Mesothelial cell of epicardium (in vitro differentiated cells): ENCODE measurements around the gene DDIT4. TPM values are rescaled to one million over a fixed set of nuclear protein-coding genes. Genes with fewer than 3 reads are reported as not detected.
A peak's percentile ranks its signal among the peaks of the same experiment; 100 is the strongest.

ENCODE experiments used
- DNase-seq, 2 experiments: peaks; one replicate each; pipeline ENCODE4 v3.0.0; 2021; ENCODE audit warnings: low spot score in 2 of 2; ENCODE audit not compliant: unreplicated experiment in 2 of 2
- H3K27ac Mint-ChIP-seq: 2 replicates; pipeline ENCODE4 v1.8.0; 2021; ENCODE audit warnings: mixed read lengths
- H3K27me3 Mint-ChIP-seq: 2 replicates; pipeline ENCODE4 v1.8.0; 2021; ENCODE audit warnings: low read depth, mixed read lengths
- H3K36me3 Mint-ChIP-seq: 2 replicates; pipeline ENCODE4 v1.8.0; 2021; ENCODE audit warnings: mixed read lengths
- H3K4me1 Mint-ChIP-seq: 2 replicates; pipeline ENCODE4 v1.8.0; 2021; ENCODE audit warnings: mixed read lengths
- H3K4me3 Mint-ChIP-seq: 2 replicates; pipeline ENCODE4 v1.8.0; 2021; ENCODE audit warnings: mild to moderate bottlenecking, moderate library complexity, mixed read lengths
- H3K9me3 Mint-ChIP-seq: 2 replicates; pipeline ENCODE4 v1.8.0; 2021; ENCODE audit warnings: mixed read lengths
- total RNA-seq: library from RNA; stranded (reverse); gene quantifications from 3 replicates; pipeline ENCODE4 v1.2.1, GENCODE V29; 2021
- TF ChIP-seq, protein P1 (sequence below): fragments of 200-600 bp; sonication (generic); IDR thresholded peaks from one replicate; pipeline ENCODE4 v1.5.0; 2021; ENCODE audit warnings: antibody characterized with exemption; ENCODE audit not compliant: unreplicated experiment

The DDIT4 gene
- total RNA-seq, 1 donor from 2014 or later: 61.9 TPM

DNA sequence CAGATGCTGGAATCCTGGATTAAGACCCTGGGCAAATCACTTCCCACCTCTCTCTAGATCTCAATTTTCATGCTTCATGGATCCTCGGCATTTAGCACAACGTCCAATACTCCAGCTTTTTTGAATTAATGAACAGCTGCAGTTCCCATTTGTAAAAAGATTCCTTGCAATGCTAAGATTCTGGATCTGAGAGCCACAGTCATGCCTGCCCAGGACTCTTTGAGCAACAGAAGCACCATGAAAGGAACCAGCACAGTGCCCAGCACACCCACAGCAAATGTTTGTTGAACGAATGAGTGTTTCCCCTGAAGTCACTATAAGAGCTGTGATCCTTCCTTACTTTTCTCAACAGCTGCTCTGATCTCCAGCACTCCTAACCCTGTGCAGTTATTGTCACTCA lies 20.8 kb upstream of the DDIT4 start:
- Mint-ChIP-seq H3K9me3 (no peaks in the 10 kb centered on the region), H3K4me1 (peaks cover 63% of the 10 kb centered on the region), H3K27ac (peak overlapping the region; percentile 85), H3K27me3 (no peaks in the 10 kb centered on the region), H3K4me3 (no peak overlapping the region), H3K36me3 (no peaks in the 10 kb centered on the region)
- TF ChIP-seq, protein P1, sequence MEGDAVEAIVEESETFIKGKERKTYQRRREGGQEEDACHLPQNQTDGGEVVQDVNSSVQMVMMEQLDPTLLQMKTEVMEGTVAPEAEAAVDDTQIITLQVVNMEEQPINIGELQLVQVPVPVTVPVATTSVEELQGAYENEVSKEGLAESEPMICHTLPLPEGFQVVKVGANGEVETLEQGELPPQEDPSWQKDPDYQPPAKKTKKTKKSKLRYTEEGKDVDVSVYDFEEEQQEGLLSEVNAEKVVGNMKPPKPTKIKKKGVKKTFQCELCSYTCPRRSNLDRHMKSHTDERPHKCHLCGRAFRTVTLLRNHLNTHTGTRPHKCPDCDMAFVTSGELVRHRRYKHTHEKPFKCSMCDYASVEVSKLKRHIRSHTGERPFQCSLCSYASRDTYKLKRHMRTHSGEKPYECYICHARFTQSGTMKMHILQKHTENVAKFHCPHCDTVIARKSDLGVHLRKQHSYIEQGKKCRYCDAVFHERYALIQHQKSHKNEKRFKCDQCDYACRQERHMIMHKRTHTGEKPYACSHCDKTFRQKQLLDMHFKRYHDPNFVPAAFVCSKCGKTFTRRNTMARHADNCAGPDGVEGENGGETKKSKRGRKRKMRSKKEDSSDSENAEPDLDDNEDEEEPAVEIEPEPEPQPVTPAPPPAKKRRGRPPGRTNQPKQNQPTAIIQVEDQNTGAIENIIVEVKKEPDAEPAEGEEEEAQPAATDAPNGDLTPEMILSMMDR: no peak
- no peak for DNase-seq

DNA sequence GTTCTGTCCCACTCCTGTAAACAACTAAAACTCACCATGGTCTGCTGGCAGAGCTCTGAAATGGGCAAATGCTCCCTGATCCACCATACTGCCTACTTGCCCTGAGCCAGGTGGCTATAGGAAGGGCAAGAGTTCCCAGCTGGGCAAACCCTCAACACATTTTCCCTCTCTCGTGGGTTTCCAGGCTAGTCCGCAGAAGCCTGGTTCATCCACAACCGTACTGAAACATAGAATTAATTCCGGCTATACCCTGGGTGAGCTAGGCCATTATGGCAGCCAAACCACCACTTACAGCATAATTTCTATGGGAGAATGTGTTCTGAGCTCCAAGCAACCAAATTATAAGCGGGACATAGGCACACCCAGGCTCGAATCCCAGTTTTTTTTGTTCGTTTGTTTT lies 20.1 kb upstream of the DDIT4 start:
- H3K27me3 Mint-ChIP-seq: no peaks in the 10 kb centered on the region

DNA sequence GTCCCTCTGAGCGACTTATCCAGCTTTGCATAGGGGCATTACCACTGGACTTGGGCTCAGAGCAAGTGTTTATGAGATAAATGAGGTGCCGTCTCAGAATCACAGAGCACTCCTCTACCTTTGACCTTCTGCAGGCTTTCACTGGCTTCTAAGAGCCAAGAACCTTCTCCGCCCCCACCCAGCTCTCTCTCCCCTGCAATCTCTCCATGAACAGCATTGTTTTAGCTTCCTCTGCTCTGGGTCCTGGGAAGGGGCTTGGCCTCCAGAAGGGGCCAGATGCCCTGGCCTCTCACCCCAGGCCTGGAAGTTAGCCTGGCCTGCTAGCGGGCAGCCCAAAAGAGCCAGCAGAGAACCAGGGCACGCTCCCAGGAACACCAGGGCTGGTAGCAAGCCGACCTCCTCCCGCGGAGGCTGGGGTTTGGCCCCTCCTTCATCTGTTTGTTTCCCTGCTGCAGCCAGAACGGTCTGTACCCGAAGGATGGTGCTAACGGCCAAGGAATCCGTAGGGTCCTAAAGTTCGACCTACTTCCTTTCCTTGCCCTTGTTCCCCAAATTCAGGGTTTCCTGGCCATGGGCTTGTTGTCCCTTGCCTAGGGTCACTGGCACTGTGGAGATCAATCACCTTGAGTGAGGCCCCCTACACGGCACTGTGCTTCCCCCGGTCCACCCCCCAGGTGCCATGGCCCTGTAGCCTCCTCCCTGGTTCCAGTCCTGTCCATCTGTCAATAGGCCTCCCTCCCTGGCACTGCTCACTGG lies 18.7 kb upstream of the DDIT4 start:
- Mint-ChIP-seq H3K4me1 (peaks cover 64% of the 10 kb centered on the region), H3K9me3 (no peaks in the 10 kb centered on the region), H3K27me3 (no peaks in the 10 kb centered on the region), H3K4me3 (peak overlapping the region; percentile 53), H3K36me3 (no peaks in the 10 kb centered on the region), H3K27ac (peak overlapping the region; percentile 96)
- DNase-seq: no peak
- TF ChIP-seq, protein P1: no peak

More for the DNA sequence above, 20.1 kb upstream of the DDIT4 start:
- peaks cover 59% of the 10 kb centered on the region for H3K4me1 Mint-ChIP-seq
- H3K9me3 Mint-ChIP-seq: no peaks in the 10 kb centered on the region
- DNase-seq: no peak
- TF ChIP-seq, protein P1: no peak
- peak overlapping the region; percentile 85 for H3K27ac Mint-ChIP-seq
- H3K4me3 Mint-ChIP-seq: no peak overlapping the region
- no peaks in the 10 kb centered on the region for H3K36me3 Mint-ChIP-seq

DNA sequence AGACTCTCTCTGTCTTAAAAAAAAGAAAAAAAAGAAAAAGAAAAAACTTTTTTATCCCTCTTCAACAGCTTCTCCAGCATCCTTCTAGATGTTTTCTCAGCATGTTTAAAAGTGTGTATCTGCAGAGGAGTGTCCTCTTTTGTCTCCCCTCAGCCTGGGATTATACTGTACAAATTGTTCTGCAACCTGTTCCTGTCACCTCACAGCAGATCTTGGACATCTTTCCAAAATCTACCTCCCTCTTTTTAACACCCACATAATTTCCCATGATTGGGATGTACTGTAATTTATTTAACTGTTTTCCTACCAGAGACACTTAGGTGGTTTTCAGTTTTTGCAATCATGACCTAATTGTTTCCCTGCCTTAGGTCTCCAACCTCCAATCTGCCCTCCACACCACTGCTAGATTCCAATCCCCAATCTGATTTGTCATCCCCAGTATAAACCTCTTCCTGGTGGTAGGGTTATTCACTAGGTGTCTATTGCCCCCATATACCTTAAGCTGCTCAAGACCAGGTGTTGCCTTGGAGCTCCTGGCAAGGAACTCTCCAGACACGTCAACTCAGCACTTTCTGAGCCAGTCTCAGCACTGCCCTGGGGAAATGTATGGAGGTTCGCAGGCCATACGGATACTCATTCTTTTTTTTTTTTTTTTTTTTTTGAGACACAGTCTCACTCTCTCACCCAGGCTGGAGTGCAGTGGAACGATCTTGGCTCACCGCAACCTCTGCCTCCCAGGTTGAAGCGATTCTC lies 17.6 kb upstream of the DDIT4 start:
- TF ChIP-seq, protein P1: no peak
- DNase-seq: no peak
- Mint-ChIP-seq H3K27me3 (no peaks in the 10 kb centered on the region), H3K27ac (peak overlapping the region; percentile 68), H3K4me1 (peaks cover 68% of the 10 kb centered on the region), H3K9me3 (no peaks in the 10 kb centered on the region), H3K36me3 (no peaks in the 10 kb centered on the region), H3K4me3 (no peak overlapping the region)

DNA sequence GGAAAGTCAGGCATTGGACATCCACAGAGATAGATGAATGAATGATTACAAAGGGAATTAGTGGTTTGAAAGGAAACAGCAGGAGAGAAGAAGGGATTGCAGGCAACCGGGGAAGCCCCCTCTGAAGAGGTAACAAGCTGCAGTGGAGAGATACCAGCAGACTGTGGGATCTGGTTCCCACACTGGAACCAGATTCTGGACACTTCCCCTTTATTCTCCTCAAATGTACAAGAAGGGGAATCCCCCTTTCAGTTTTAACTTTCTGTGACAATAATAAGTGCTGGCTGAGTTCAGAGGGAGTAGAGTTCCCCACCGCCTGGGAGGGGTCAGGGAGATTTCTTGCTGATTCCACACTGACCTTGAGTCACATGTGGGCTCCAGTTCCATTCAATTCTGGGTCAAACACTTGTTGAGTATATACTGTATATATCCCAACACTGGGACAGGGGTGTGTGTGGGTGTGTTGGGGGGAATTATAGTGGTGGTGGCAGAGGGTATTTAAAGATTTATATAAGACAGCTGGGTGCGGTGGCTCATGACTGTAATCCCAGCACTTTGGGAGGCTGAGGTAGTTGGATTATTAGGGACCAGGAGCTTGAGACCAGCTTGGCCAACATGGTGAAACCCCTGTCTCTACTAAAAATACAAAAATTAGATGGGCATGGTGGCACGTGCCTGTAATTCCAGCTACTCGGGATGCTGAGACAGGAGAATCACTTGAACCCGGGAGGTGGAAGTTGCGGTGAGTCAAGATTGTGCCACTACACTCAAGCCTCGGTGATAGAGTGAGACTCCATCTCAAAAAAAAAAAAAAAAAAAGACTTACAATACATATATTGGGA lies 16.5 kb upstream of the DDIT4 start:
- no peaks in the 10 kb centered on the region for H3K9me3 Mint-ChIP-seq
- H3K4me1 Mint-ChIP-seq: peaks cover 68% of the 10 kb centered on the region
- peak overlapping the region; percentile 89 for H3K27ac Mint-ChIP-seq
- H3K36me3 Mint-ChIP-seq: no peaks in the 10 kb centered on the region
- no peak for DNase-seq
- TF ChIP-seq, protein P1: no peak
- no peaks in the 10 kb centered on the region for H3K27me3 Mint-ChIP-seq
- H3K4me3 Mint-ChIP-seq: no peak overlapping the region
